Kidney epithelial cell (primary cell): Measurements from ENCODE around the gene RYR1. TPM values are rescaled to one million over a fixed set of nuclear protein-coding genes. Genes with fewer than 3 reads are reported as not detected.
"Not testable (repeated sequence)": the region's sequence is repeated elsewhere in the genome, so short reads cannot be mapped to it uniquely, and the experiment has no call there.

Source experiments
- DNase-seq: peaks from one replicate; pipeline ENCODE4 v3.0.0-alpha.2; 2010; ENCODE audit warnings: low read depth
- H3K27me3 ChIP-seq: 2 replicates; pipeline ENCODE4 v1.6.0; 2011; ENCODE audit warnings: low read length; ENCODE audit not compliant: control insufficient read depth, insufficient read depth
- H3K36me3 ChIP-seq: 2 replicates; pipeline ENCODE4 v1.5.1; 2011; ENCODE audit warnings: low read length; ENCODE audit not compliant: control insufficient read depth, insufficient read depth
- H3K4me3 ChIP-seq: 2 replicates; pipeline ENCODE4 v1.5.1; 2011; ENCODE audit warnings: low read depth, mild to moderate bottlenecking, control low read depth, low read length
- CTCF ChIP-seq: IDR thresholded peaks from 2 replicates; pipeline ENCODE4 v1.5.1; 2011; ENCODE audit warnings: mild to moderate bottlenecking, moderate library complexity, low read length, control low read depth, inconsistent platforms; ENCODE audit not compliant: insufficient read depth, poor library complexity, severe bottlenecking
- total RNA-seq: library from RNA; depleted of rRNA; stranded (reverse); fragments of >200 nt; gene quantifications from 2 replicates; pipeline ENCODE4 v1.2.3, GENCODE V29; 2015

RYR1 gene
- total RNA-seq, 1 donor from 2014 or later, result 0.17 TPM

GRCh38 chr19:38467541-38468525, 34.3 kb downstream of the RYR1 start:
- TF ChIP-seq CTCF, result no peak
- no peaks in the 10 kb centered on the region for H3K36me3 ChIP-seq
- H3K27me3 ChIP-seq, result no peaks in the 10 kb centered on the region
- H3K4me3 ChIP-seq, result no peak overlapping the region
- no peak for DNase-seq

GRCh38 chr19:38469151-38469550, 35.7 kb downstream of the RYR1 start:
- DNase-seq, result no peak
- Histone ChIP-seq H3K36me3 (no peaks in the 10 kb centered on the region), H3K27me3 (no peaks in the 10 kb centered on the region), H3K4me3 (no peak overlapping the region)
- no peak for TF ChIP-seq CTCF

GRCh38 chr19:38470788-38471480, 37.4 kb downstream of the RYR1 start:
- no peaks in the 10 kb centered on the region for H3K36me3 ChIP-seq
- TF ChIP-seq CTCF, result no peak
- no peak for DNase-seq
- H3K27me3 ChIP-seq, result no peaks in the 10 kb centered on the region
- H3K4me3 ChIP-seq, result no peak overlapping the region

- not testable (repeated sequence) for H3K36me3 ChIP-seq, H3K27me3 ChIP-seq, H3K4me3 ChIP-seq, DNase-seq
Measured at GRCh38 chr19:38472725-38473124, 39.2 kb downstream of the RYR1 start.

GRCh38 chr19:38473201-38473600, 39.7 kb downstream of the RYR1 start:
- H3K4me3 ChIP-seq, result no peak overlapping the region
- TF ChIP-seq CTCF, result no peak
- H3K27me3 ChIP-seq, result no peaks in the 10 kb centered on the region
- no peak for DNase-seq
- H3K36me3 ChIP-seq, result no peaks in the 10 kb centered on the region

GRCh38 chr19:38475176-38475575, 41.7 kb downstream of the RYR1 start:
- no peak for TF ChIP-seq CTCF

More at GRCh38 chr19:38475176-38475575, 41.7 kb downstream of the RYR1 start:
- no peaks in the 10 kb centered on the region for H3K27me3 ChIP-seq
- no peak overlapping the region for H3K4me3 ChIP-seq
- DNase-seq, result no peak
- no peaks in the 10 kb centered on the region for H3K36me3 ChIP-seq
